ENCODE measurements around the gene TEX2.

Gene TEX2

DNA sequence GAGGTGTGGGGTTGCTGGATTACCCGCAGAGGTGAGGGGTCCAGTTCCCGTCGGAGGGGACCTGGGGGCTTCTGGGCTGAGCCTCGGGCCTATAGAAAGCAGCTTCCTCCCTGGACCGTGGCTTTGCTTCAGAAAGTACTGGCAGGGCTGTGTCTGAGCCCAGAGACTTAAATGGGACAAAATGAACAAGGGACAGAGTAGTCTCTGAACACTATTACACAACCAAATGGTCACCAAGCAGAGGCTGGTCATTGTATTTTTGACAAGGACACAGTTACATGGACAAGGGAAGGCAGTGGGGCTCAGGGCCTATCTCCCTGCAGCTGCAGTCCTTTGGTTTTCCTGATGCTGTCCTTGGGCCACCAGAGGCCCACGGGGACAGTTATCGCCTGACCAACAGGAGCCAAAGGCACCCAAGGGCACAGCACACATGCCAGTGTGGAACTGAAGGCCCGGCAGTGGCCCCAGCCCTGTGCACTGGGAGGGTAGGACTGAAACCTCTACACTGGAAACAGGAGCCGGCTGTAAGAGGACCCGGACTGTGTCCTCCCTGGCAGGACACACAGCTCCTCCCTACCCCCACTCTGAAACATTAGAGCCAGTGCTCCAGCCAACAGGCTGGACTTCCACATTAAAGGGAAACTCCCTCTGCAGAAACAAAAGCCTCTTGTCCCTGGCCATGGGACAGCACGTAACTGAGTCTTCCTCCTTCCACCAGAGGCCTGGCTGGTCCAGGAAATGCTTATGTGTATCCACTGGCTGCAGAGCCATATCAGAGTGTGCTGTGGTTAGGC, 107.1 kb downstream of the TEX2 start:
- TF ChIP-seq, protein P1, sequence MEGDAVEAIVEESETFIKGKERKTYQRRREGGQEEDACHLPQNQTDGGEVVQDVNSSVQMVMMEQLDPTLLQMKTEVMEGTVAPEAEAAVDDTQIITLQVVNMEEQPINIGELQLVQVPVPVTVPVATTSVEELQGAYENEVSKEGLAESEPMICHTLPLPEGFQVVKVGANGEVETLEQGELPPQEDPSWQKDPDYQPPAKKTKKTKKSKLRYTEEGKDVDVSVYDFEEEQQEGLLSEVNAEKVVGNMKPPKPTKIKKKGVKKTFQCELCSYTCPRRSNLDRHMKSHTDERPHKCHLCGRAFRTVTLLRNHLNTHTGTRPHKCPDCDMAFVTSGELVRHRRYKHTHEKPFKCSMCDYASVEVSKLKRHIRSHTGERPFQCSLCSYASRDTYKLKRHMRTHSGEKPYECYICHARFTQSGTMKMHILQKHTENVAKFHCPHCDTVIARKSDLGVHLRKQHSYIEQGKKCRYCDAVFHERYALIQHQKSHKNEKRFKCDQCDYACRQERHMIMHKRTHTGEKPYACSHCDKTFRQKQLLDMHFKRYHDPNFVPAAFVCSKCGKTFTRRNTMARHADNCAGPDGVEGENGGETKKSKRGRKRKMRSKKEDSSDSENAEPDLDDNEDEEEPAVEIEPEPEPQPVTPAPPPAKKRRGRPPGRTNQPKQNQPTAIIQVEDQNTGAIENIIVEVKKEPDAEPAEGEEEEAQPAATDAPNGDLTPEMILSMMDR (IDR thresholded peaks at IDR 0.05; ENCODE audit: low read depth, low read length), result no peak
- in situ Hi-C loops (cut with HindIII; ENCODE audit: low sequenced_read_pairs), result no loop called here
- no peak overlapping the region for H3K4me3 ChIP-seq (ENCODE audit: low read depth, low read length)
- no peak for DNase-seq (ENCODE audit: low read depth, low spot score)

DNA sequence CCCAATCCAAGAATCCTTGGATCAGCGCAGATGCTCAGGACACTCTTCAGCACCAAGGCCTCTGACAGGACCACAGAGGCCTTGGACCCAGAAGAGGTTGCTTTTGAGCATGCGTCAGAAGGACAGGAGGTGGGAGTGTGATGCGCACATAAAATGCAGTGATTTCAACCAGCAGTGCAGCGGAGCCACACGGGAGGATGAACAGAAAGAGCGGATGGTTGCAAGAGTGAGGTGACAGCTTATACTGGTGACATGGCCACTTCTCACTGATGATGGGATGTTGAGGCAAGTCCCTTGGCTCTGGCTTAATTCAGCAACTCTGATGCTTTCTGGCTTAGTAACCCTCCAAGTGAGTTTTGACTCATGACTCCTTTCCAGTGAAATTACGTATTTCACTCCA, 107.9 kb downstream of the TEX2 start:
- in situ Hi-C loops (cut with HindIII; ENCODE audit: low sequenced_read_pairs), result no loop called here
- H3K4me3 ChIP-seq (ENCODE audit: low read depth, low read length), result no peak overlapping the region
- TF ChIP-seq, protein P1 (IDR thresholded peaks at IDR 0.05; ENCODE audit: low read depth, low read length), result no peak
- DNase-seq (ENCODE audit: low read depth, low spot score), result no peak

DNA sequence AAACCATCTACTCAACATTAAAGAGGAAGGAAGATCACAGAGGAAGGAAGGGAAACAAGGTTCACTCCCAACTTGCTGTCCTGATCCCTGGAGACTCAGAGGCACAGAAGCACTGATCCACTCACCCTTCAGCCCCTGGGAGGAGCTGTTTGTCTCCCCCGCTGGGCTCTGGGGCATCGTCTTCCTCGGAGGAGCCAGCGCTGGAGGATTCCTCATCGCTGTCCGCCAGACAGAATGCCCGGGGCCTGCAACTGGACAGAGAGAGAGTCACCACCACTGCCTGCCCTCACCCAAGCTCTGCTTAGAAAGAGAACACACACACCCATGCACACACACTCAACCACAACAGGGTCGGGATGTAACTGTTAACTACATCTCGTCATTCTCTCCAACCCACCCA, 108.3 kb downstream of the TEX2 start:
- no peak overlapping the region for H3K4me3 ChIP-seq (ENCODE audit: low read depth, low read length)
- DNase-seq (ENCODE audit: low read depth, low spot score), result no peak
- TF ChIP-seq, protein P1 (IDR thresholded peaks at IDR 0.05; ENCODE audit: low read depth, low read length), result peak; percentile 5
- in situ Hi-C loops (cut with HindIII; ENCODE audit: low sequenced_read_pairs), result no loop called here

DNA sequence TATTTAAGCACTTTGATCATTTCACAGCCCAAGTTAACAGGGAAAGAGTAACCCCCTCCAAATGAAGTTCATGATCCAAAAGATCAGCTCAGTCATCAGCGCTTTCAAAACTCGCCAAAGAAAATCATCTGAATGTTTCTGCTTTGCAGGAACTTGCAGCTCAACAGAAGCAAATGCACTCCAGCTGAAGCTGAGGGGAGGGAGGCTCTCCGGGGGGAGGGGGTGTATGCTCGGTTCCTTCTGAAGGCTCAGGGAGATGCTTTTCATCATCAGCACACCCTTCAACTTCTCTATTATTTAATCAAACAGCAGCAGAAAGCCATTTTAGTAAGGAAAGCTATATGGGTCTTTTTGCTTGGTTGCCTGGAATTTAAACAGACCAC, 108.8 kb downstream of the TEX2 start:
- in situ Hi-C loops (cut with HindIII; ENCODE audit: low sequenced_read_pairs), result no loop called here
- DNase-seq (ENCODE audit: low read depth, low spot score), result no peak
- TF ChIP-seq, protein P1 (IDR thresholded peaks at IDR 0.05; ENCODE audit: low read depth, low read length), result no peak
- H3K4me3 ChIP-seq (ENCODE audit: low read depth, low read length), result no peak overlapping the region

DNA sequence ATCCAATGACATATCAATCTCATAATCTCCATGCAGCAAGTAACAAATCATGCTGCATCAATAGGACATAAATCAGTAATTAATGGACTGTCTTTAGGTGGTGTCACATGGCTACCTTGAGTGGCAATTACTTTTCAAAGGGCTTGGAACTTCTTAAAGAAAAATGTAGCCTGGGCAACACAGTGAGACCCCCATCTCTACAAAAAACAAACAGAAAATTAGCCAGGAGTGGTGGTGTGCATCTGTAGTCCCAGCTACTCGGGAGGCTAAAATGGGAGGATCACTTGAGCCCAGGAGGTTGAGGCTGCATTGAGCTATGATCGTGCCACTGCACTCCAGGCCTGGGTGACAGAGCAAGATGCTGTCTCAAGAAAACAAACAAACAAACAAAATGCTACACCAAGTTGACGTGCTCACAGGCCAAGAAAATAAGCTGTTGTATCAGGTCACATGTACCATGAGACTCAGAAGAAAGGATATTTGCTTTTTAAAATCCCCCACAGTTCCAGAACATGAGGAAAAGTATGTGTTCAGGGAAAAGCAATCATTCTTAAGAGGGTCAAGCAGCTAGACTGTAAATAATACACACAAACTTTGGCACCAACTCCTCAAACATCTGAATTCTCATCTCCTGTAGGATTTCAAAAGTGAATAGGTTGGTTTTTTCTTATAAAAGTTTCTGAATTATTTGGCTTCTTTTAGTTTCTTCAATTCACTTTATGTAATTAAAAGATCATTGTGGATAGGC, 109.3 kb downstream of the TEX2 start:
- DNase-seq (ENCODE audit: low read depth, low spot score), result no peak
- TF ChIP-seq, protein P1 (IDR thresholded peaks at IDR 0.05; ENCODE audit: low read depth, low read length), result no peak
- in situ Hi-C loops (cut with HindIII; ENCODE audit: low sequenced_read_pairs), result no loop called here
- H3K4me3 ChIP-seq (ENCODE audit: low read depth, low read length), result no peak overlapping the region

DNA sequence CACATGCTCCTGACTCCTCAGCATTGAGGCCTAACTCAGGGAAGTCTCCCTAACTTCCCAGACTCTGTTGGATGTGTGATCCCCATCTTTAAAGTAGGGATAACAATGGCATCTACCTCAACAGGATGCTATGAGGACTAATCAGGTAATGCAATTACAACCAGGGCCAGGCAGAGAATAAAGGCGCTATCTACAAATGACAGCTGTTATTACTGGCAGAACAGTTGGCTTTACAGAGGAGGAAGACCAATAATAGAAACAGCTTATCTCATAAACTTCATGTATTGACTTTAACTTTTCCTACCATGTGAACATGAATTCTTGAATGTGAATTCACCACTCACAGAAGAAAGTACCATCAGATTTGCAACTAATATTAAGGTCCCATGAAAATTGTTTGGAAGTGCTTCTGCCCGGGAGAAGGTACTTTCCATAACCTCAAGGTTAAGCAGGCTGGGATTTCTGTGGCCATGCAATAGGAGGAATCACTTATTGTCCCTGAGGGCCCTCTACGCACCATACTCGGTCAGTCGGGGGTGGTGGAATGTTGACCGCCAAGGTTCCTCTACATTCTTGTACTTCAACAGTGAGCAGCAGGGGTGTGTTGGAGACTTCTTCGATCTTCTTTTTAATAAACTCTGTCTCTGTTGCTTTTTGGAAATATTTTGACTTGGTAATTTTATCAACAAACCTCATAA, 110.5 kb downstream of the TEX2 start:
- TF ChIP-seq, protein P1 (IDR thresholded peaks at IDR 0.05; ENCODE audit: low read depth, low read length), result no peak
- no peak overlapping the region for H3K4me3 ChIP-seq (ENCODE audit: low read depth, low read length)
- in situ Hi-C loops (cut with HindIII; ENCODE audit: low sequenced_read_pairs), result no loop called here
- no peak for DNase-seq (ENCODE audit: low read depth, low spot score)

Data from astrocyte of the spinal cord (primary cell).